PC-3 (cell line): ENCODE measurements around the gene TTC28.

ENCODE experiments used
- EZH2 ChIP-seq: fragments of 300-600 bp; sonication (generic); IDR thresholded peaks from one replicate; pipeline ENCODE4 v1.6.1; 2017; ENCODE audit warnings: antibody characterized with exemption, mild to moderate bottlenecking, low read length; ENCODE audit not compliant: unreplicated experiment
- EZH2phosphoT487 ChIP-seq: fragments of 300-600 bp; sonication (generic); IDR thresholded peaks from 2 replicates; pipeline ENCODE4 v1.6.1; 2018; ENCODE audit warnings: mild to moderate bottlenecking, antibody characterized with exemption, low read length, borderline replicate concordance
- TF ChIP-seq, protein P1 (sequence below): fragments of 300-600 bp; sonication (generic); conservative IDR thresholded peaks from 2 replicates; pipeline ENCODE4 v1.5.1; 2017; ENCODE audit warnings: antibody characterized with exemption, low read depth, mild to moderate bottlenecking, low read length

DNA sequence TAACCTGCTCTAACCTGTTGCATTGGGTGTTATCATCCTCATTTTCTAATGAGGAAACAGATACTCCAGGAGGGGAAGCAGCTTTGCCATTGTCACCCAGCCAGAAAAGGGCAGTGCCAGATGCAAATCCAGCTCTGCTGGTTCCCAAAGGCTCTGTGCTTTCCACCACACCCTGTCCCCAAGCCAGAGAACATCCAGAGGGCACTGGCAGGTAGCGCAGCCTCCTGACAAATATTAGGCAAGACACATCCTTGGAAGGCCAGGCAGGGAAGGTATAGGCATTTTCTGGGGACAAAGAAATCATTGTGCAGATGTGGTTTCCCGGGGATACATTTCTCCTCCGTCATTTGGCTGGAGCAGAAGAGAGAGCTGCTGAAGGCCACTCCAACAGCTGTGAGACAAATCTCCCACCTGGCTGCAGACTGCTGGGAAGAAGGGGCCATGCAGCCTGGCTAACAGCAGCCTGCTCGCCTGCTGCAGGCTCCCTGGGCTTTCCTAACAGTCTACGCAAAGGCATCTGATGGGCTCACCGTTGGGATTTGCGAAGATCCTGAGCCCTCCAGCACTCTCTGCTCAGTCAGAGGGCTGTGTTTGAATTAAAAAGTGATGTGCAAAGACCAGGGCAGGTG lies 666.7 kb downstream of the TTC28 start:
- TF ChIP-seq EZH2phosphoT487 (no peak), EZH2 (no peak)
- TF ChIP-seq, protein P1, sequence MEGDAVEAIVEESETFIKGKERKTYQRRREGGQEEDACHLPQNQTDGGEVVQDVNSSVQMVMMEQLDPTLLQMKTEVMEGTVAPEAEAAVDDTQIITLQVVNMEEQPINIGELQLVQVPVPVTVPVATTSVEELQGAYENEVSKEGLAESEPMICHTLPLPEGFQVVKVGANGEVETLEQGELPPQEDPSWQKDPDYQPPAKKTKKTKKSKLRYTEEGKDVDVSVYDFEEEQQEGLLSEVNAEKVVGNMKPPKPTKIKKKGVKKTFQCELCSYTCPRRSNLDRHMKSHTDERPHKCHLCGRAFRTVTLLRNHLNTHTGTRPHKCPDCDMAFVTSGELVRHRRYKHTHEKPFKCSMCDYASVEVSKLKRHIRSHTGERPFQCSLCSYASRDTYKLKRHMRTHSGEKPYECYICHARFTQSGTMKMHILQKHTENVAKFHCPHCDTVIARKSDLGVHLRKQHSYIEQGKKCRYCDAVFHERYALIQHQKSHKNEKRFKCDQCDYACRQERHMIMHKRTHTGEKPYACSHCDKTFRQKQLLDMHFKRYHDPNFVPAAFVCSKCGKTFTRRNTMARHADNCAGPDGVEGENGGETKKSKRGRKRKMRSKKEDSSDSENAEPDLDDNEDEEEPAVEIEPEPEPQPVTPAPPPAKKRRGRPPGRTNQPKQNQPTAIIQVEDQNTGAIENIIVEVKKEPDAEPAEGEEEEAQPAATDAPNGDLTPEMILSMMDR = no peak
